ENCODE measurements around the gene PISD. TPM values are rescaled to one million over a fixed set of nuclear protein-coding genes. Genes with fewer than 3 reads are reported as not detected.
"Not testable (repeated sequence)": the region's sequence is repeated elsewhere in the genome, so short reads cannot be mapped to it uniquely, and the experiment has no call there.

Gene PISD
- total RNA-seq, result 28.6 to 32.8 TPM (median 28.9 TPM) in 3 replicates
- long read RNA-seq, transcript PISD-209 (8 exons, 1,963 nt), result major isoform, 6 of 55 reads
- long read RNA-seq, partial matches to known transcripts, result 1 of 55 reads
- long read RNA-seq, other reads (novel, unspliced or antisense), result 47 of 55 reads

DNA sequence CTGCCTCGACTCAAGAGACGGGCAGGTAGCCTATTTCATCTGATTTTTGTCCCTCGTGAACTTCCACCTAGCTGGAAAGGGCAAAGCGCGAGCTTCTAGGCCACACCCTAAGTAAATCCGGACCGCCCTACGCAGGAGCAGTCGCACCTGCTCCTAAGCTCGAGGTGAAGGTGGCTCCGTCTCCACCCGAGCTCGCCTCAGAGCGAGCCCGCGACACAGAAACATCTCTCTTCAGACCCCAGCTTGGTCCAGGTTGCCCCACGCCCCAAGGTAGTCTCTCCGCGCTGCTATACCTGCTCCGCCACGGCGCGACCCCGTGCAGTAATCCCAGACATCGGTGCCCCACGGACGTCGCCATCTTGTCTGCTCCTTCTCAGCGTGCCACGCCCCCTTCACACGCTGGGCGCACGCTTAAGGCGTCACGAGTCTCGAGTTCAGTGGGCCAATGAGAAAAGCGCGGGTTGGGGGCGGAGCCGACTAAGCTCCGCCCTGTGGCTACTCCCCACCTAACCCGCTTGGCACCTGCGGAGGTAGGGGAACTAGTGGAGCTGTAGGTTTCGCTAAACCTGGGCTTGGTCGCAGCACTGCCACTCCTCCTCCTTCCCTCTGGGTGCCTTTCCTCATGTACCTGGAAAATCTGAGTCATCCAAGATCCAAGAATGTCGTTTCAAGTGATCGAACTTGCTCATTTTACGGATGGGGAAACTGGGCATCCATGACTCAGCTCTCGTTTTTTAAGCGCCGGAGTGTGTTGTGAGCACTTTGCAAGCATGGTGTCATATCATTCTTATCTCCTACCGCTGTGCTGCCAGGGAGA is at the start of gene PISD:
Gene PISD (minus strand): TSS at position 365 of the 817 bp plus-strand sequence. CDS start 7 bp downstream, at position 358.
- peak; percentile 97 for DNase-seq (ENCODE audit: low spot score)
- no peak for TF ChIP-seq CTCF (IDR thresholded peaks at IDR 0.05)
- no peaks in the 10 kb centered on the region for H3K9me3 Mint-ChIP-seq (ENCODE audit: low read depth)
- no peaks in the 10 kb centered on the region for H3K36me3 Mint-ChIP-seq (ENCODE audit: low read depth)
- H3K27me3 Mint-ChIP-seq (ENCODE audit: low read depth), result no peaks in the 10 kb centered on the region
- H3K4me1 Mint-ChIP-seq (ENCODE audit: low read depth), result peaks cover 32% of the 10 kb centered on the region
- H3K4me3 Mint-ChIP-seq (ENCODE audit: unreplicated experiment), result peak within 1 kb of the TSS; percentile 94
- H3K27ac Mint-ChIP-seq (ENCODE audit: unreplicated experiment), result peak within 1 kb of the TSS; percentile 96

- peaks cover 41% of the 10 kb centered on the region for H3K36me3 Mint-ChIP-seq (ENCODE audit: low read depth)
- H3K27ac Mint-ChIP-seq (ENCODE audit: unreplicated experiment); H3K4me3 Mint-ChIP-seq (ENCODE audit: unreplicated experiment); H3K27me3 Mint-ChIP-seq (ENCODE audit: low read depth); H3K9me3 Mint-ChIP-seq (ENCODE audit: low read depth); H3K4me1 Mint-ChIP-seq (ENCODE audit: low read depth); DNase-seq (ENCODE audit: low spot score): not testable (repeated sequence)
These were observed 49.2 kb upstream of the PISD start for GRCh38 chr22:31711226-31711625.

- H3K36me3 Mint-ChIP-seq (ENCODE audit: low read depth), result peaks cover 26% of the 10 kb centered on the region
- no peak overlapping the region for H3K4me3 Mint-ChIP-seq (ENCODE audit: unreplicated experiment)
- no peak for TF ChIP-seq CTCF (IDR thresholded peaks at IDR 0.05)
- DNase-seq (ENCODE audit: low spot score), result no peak
- H3K27ac Mint-ChIP-seq (ENCODE audit: unreplicated experiment), result no peak overlapping the region
- H3K27me3 Mint-ChIP-seq (ENCODE audit: low read depth), result no peaks in the 10 kb centered on the region
- no peaks in the 10 kb centered on the region for H3K4me1 Mint-ChIP-seq (ENCODE audit: low read depth)
- H3K9me3 Mint-ChIP-seq (ENCODE audit: low read depth), result no peaks in the 10 kb centered on the region
These were observed 45.5 kb upstream of the PISD start for GRCh38 chr22:31707519-31707918.

GRCh38 chr22:31695423-31695822 is 33.4 kb upstream of the PISD start:
- H3K27me3 Mint-ChIP-seq (ENCODE audit: low read depth), result no peaks in the 10 kb centered on the region
- H3K9me3 Mint-ChIP-seq (ENCODE audit: low read depth), result no peaks in the 10 kb centered on the region
- no peak for DNase-seq (ENCODE audit: low spot score)
- H3K27ac Mint-ChIP-seq (ENCODE audit: unreplicated experiment), result no peak overlapping the region
- H3K36me3 Mint-ChIP-seq (ENCODE audit: low read depth), result peaks cover 24% of the 10 kb centered on the region
- peaks cover 4% of the 10 kb centered on the region for H3K4me1 Mint-ChIP-seq (ENCODE audit: low read depth)
- TF ChIP-seq CTCF (IDR thresholded peaks at IDR 0.05), result no peak
- no peak overlapping the region for H3K4me3 Mint-ChIP-seq (ENCODE audit: unreplicated experiment)

DNA sequence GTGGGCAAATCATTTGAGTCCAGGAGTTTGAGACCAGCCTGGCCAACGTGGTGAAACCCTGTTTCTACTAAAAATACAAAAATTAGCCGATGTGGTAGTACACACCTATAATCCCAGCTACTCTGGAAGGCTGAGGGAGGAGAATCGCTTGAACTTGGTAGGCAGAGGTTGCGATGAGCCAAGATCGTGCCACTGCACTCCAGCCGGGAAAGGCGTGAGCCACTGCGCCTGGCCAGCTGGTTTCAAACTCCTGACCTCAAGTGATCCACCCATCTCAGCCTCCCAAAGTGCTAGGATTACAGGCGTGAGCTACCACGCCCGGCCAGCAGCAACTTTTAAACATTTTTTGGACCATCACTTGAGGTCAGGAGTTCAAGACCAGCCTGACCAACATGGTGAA is 32.0 kb upstream of the PISD start:
- H3K4me3 Mint-ChIP-seq (ENCODE audit: unreplicated experiment); H3K27ac Mint-ChIP-seq (ENCODE audit: unreplicated experiment); DNase-seq (ENCODE audit: low spot score); H3K4me1 Mint-ChIP-seq (ENCODE audit: low read depth); H3K9me3 Mint-ChIP-seq (ENCODE audit: low read depth); H3K27me3 Mint-ChIP-seq (ENCODE audit: low read depth): not testable (repeated sequence)
- H3K36me3 Mint-ChIP-seq (ENCODE audit: low read depth), result peaks cover 21% of the 10 kb centered on the region

GRCh38 chr22:31692186-31692886 is 30.3 kb upstream of the PISD start:
- Mint-ChIP-seq H3K27ac (ENCODE audit: unreplicated experiment) (no peak overlapping the region), H3K4me3 (ENCODE audit: unreplicated experiment) (no peak overlapping the region), H3K36me3 (ENCODE audit: low read depth) (peaks cover 22% of the 10 kb centered on the region), H3K27me3 (ENCODE audit: low read depth) (no peaks in the 10 kb centered on the region), H3K4me1 (ENCODE audit: low read depth) (peaks cover 4% of the 10 kb centered on the region), H3K9me3 (ENCODE audit: low read depth) (no peaks in the 10 kb centered on the region)
- DNase-seq (ENCODE audit: low spot score), result no peak
- peak; percentile 24 for TF ChIP-seq CTCF (IDR thresholded peaks at IDR 0.05)
